HG02623 (cell line): Measurements from ENCODE around the gene POLQ.
A peak's percentile ranks its signal among the peaks of the same experiment; 100 is the strongest.
"Not testable (repeated sequence)": the region's sequence is repeated elsewhere in the genome, so short reads cannot be mapped to it uniquely, and the experiment has no call there.

Experiments
- ATAC-seq: cut with Tn5 transposase; IDR thresholded peaks from one replicate; pipeline ENCODE4 v1.9.1; 2021; ENCODE audit warnings: moderate library complexity; ENCODE audit not compliant: unreplicated experiment

POLQ gene

GRCh38 chr3:121514496-121514895 is 31.3 kb downstream of the POLQ start:
- no peak for ATAC-seq

DNA sequence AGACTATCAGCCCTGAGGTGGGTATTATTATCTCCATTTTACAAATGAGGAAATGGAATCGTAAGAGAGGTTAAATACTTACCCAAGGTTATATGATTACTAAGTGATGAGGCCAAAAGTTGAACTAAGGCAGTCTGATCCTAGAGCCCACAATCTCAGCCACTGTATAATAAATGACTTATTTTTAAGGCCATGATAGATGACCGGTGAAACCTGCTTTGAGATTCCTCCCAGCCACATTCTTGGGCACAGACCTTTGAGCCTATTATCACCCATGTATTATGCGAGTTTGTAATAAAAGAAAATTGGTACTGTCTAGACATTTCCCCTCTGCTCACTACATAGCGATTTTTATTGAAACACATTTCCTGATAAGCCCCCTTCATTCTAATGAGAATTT is 37.4 kb downstream of the POLQ start:
- no peak for ATAC-seq

GRCh38 chr3:121505256-121505655 is 40.5 kb downstream of the POLQ start:
- no peak for ATAC-seq

- no peak for ATAC-seq
Measured at GRCh38 chr3:121504618-121505017, 41.2 kb downstream of the POLQ start.

DNA sequence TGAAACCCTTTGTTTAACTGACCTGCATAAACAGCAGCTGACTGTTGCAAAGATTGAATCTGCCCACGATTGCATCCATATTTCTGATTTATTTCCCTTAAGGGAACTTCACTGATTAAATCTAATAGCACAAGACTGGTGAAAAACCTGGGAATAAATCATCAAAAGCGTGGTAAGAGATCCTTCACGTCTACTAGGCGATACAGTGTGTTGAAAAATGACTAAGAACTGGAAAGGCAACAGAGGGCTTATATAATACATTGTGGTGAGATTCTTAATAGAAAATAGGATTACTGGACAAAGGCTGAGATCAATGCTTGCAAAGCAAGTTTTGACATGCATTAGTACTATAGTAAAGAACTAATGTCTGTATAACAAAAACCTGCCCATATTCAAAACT is 49.0 kb downstream of the POLQ start:
- ATAC-seq = no peak

GRCh38 chr3:121493431-121493830 is 52.4 kb downstream of the POLQ start:
- no peak for ATAC-seq

- ATAC-seq = no peak
Measured at GRCh38 chr3:121491683-121492320, 54.0 kb downstream of the POLQ start.

DNA sequence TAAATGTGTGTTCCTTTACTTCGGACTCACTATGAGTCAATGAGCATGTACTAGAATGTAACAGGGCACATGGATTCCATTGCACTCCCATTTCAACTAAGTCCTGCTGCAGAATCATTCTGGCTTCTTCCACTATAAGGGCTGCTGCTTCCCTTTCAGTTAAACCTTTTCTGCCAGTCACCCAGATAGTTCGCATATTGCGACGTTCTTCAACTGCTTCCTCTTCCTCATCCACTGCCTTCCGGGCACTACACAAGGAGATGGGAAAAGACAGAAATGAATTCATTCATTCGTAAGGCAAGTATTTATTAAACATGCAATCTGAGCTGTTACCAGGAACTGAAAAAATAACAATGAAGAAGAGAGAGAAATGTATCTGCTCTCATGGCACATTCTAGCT is 55.6 kb downstream of the POLQ start:
- no peak for ATAC-seq

- ATAC-seq = no peak
Measured at GRCh38 chr3:121488628-121489027, 57.2 kb downstream of the POLQ start.

DNA sequence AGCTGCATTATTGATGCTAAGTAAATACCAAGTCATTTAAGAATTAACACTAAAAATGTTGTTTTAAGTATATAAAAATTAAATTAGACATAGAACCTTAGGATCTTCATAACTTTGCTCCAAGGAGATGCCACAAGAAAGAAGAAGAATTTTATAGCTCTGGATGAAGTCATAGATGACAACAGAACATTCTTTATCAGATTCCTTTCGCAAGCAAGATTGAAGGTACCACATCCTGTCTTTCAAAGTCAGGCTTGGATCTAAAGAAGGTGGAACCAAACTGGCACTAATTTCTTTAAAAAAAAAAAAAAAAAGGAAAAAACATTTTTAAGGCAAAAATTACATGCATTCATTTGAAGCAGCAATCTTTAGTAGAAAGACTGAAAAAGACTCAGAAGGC is 62.5 kb downstream of the POLQ start:
- ATAC-seq = no peak

GRCh38 chr3:121482660-121483059 is 63.1 kb downstream of the POLQ start:
- no peak for ATAC-seq

DNA sequence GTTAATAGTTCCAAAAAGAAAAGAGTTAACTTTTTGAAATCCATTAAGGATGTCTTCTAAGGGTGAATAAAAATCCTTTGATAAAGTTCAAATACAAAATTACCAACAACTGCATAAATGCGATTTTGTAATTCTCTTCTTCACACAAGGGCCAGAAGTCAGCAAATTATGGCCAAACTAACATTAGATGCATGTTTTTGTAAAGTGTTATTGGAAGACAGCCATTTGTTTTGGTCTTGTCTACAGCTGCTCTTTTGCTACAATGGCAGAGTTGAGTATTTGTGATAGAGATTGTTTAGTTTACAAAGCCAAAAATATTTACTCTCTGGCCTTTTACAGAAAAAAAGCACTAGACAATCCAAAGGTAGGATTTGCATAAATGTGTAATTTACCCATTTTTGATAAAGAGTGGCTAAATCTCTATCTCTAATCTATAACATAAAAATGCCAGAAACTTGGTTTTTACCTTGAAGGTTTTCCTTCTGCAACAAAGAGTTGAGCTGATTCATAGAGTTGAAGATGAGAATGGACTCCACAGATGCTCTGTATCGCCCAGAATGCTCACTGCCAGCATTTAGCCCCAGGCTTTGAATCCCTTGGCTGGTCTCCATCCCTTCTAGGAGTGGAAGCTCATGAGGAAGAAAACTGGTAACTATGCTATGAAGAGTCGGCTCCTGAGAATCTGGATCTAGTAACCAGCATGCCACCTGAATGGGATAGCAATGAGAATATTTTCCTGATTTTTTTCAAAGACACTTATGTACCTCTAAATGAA is 64.5 kb downstream of the POLQ start:
- no peak for ATAC-seq

DNA sequence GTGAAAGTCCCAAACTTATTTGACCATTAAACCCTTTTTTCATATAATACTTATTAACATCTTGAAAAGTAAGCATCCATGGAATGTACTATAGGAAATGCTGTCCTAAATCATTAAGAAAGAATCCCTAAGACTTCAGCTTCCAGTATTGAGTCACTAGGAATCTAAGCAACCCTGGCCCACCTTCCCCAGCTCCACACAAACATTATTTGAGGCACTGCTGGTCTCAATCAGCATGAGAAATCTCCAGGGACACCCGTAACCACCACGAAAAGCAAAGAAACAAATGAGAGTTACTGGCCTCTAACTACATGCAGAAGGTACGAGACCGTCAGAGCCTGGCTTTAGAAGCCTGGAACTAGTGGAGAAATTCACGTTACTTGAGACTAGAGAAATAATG is 68.2 kb downstream of the POLQ start:
- no peak for ATAC-seq

GRCh38 chr3:121473001-121473400 is 72.8 kb downstream of the POLQ start:
- no peak for ATAC-seq

- no peak for ATAC-seq
Measured at GRCh38 chr3:121467085-121467484, 78.7 kb downstream of the POLQ start.

DNA sequence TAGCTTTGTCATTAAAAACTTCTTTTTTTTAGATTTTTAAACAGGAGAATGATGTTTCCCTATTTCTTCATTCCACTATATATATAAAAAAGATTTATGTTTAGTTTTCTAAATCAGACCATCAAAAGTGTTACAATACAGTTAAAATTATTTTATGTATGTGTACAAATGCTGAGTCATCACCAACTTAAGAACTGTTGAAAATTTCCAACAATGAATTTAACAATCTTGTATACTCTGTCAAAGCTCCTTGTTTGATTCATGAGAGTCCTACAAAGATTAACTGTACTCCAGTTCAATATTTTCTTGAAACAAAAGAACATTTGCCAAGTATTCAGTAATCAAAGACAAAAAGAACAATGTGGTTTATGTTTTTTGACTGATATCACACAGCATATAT is 82.0 kb downstream of the POLQ start:
- ATAC-seq = no peak

GRCh38 chr3:121462565-121462964 is 83.2 kb downstream of the POLQ start:
- ATAC-seq = no peak

DNA sequence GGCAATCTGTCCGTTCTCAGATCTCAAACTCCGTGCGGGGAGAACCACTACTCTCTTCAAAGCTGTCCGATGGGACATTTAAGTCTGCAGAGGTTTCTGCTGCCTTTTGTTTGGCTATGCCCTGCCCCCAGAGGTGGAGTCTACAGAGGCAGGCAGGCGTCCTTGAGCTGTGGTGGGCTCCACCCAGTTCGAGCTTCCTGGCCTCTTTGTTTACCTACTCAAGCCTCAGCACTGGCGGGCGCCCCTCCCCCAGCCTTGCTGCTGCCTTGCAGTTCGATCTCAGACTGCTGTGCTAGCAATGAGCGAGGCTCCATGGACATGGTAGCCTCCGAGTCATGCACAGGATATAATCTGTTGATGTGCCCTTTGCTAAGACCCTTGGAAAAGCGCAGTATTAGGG is 94.0 kb downstream of the POLQ start:
- not testable (repeated sequence) for ATAC-seq

GRCh38 chr3:121443456-121443855 is 102.3 kb downstream of the POLQ start:
- ATAC-seq = no peak

- no peak for ATAC-seq
Measured at GRCh38 chr3:121436641-121437040, 109.1 kb downstream of the POLQ start.

GRCh38 chr3:121436074-121436473 is 109.7 kb downstream of the POLQ start:
- no peak for ATAC-seq

DNA sequence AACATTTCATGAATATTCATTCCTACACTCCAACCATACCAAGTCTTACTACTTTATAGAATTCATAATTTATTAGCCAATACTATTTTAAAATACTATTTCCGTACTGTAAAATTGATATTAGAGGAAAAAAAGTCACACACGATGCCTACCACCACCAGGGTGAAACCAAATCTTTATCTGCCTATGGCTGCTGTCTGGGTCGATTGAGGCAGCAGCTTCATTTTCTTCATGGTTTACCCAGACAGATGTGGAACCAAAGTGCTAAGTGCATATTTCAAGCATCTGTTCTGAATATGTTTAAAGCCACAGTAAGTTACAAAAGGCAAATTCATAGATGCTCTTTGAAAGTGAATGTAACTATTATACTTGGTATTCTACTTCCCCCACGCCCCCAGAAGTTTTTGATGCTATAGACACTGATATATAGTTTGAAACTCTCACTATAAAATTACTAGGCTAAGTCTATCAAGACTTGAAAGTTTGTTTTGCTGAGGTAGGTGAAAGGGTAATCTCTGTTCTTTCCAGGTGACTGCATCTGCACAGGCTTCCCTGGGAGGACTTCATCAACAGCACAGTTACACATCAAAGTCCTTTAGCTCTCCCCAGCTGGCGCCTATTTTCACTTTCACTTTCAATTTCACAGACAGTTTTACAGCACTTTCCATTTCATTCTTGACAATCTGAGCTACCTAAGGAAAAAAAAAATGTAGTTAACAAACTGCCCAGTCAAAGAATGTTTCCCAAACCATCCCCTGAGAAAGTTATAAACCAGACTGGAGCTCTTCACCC is 113.9 kb downstream of the POLQ start:
- peak; percentile 96 for ATAC-seq
